GM18861 (cell line): ENCODE data around the gene CYP4F11.
"Not testable (repeated sequence)": the region's sequence is repeated elsewhere in the genome, so short reads cannot be mapped to it uniquely, and the experiment has no call there.

Experiments used
- ATAC-seq: cut with Tn5 transposase; IDR thresholded peaks from one replicate; pipeline ENCODE4 v1.9.1; 2021; ENCODE audit not compliant: unreplicated experiment

CYP4F11 gene

DNA sequence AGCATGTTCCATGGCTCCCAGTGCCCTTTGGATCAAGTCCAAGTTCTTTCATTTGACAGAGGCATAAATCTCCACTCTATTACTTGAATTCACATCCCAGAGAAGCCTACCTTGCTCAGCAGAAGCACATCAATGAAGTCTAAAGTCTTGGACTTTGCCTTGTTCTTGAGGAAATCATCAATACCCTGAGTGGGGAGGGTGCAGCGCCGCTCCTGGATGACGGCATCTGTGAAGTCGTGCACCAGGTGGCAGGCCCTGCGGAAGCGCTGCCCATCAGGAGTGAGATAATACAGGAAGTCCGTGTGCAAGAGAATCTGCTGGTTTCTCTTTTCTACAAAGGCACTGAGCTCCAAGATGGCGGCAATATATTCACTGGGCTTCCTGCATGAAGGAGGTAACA lies 10.6 kb downstream of the CYP4F11 start:
- ATAC-seq, result no peak

GRCh38 chr19:15922021-15922420 lies 12.3 kb downstream of the CYP4F11 start:
- no peak for ATAC-seq

- ATAC-seq, result no peak
Measured at GRCh38 chr19:15919243-15919642, 15.1 kb downstream of the CYP4F11 start.

GRCh38 chr19:15915109-15915508 lies 19.2 kb downstream of the CYP4F11 start:
- no peak for ATAC-seq

DNA sequence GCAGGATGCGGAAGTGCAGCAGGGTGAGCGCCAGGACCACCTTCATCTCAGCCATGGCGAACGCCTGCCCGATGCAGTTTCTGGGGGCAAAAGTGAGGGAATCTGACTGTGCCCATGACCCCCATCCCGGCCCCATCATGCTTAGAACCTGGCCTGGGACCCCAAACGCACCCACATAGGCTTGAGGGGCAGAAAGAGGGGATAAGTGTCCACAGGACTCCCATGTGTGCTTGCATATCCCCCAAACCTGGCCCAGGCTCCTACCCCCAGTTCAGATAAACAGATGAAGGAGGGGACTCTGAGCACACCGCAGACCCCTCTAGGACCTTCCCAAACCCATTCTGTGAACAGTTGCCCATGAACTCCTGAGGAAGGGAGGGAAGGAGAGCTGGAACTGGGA lies 20.5 kb downstream of the CYP4F11 start:
- ATAC-seq, result no peak

DNA sequence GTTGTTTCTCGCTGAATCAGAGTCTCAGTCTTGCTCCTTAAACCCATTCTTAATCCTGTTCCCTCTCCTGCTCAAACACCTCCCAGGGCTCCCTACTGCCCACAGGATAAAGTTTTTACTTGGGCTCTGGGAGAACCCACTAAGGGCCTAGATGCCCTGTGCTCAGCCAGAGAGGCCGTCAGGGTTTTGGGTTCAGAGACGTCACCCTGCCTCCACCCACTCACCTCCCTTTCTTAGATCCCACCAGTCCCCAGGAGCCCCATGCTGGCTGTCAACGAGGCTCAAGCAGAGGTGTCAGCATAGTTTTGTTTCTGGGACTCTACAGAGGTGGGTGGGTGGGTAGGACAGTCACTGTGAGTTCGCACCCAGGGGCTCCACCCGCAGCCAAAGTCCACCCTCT lies 20.9 kb downstream of the CYP4F11 start:
- no peak for ATAC-seq

GRCh38 chr19:15911599-15912235 lies 22.6 kb downstream of the CYP4F11 start:
- ATAC-seq, result no peak

DNA sequence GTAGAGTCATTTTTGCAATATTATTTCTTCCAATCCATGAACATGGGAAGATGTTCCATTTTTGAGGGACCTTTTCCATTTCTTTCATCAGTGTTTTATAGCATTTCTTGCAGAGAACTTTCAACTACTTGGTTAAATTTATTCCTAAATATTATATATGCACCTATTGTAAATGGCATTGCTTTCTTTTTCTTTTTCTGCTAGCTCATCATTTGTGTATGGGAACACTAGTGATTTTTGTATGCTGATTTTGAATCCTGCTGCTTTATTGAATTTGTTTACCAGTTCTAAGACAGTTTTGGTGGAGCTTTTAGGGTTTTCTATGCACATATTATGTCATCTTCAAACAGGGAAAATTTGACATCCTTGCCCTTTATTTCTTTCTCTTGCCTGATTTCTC lies 29.3 kb downstream of the CYP4F11 start:
- no peak for ATAC-seq

GRCh38 chr19:15902898-15903297 lies 31.4 kb downstream of the CYP4F11 start:
- ATAC-seq, result not testable (repeated sequence)

- no peak for ATAC-seq
Measured at GRCh38 chr19:15902254-15902653, 32.1 kb downstream of the CYP4F11 start.

GRCh38 chr19:15900504-15900903 lies 33.8 kb downstream of the CYP4F11 start:
- no peak for ATAC-seq

DNA sequence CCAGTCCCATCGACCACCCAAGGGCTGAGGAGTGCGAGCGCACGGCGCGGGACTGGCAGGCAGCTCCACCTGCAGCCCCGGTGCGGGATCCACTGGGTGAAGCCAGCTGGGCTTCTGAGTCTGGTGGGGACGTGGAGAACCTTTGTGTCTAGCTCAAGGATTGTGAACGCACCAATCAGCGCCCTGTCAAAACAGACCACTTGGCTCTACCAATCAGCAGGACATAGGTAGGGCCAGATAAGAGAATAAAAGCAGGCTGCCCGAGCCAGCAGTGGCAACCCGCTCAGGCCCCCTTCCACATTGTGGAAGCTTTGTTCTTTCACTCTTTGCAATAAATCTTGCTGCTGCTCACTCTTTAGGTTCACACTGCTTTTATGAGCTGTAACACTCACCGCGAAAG lies 34.3 kb downstream of the CYP4F11 start:
- ATAC-seq, result not testable (repeated sequence)

DNA sequence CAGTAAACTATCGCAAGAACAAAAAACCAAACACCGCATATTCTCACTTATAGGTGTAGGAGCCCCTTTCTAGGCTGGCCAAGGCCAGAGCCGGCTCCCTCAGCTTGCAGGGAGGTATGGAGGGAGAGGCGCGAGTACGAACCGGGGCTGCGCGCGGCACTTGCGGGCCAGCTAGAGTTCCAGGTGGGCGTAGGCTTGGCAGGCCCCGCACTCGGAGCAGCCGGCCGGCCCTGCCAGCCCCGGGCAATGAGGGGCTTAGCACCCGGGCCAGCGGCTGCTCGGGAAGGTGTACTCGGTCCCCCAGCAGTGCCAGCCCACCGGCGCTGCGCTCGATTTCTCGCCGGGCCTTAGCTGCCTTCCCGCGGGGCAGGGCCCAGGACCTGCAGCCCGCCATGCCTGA lies 34.8 kb downstream of the CYP4F11 start:
- not testable (repeated sequence) for ATAC-seq

GRCh38 chr19:15897738-15898276 lies 36.5 kb downstream of the CYP4F11 start, which contains the start of gene CYP4F2:
Gene CYP4F2 (minus strand): TSS chr19:15898074. CDS start chr19:15897611, 463 bp downstream.
- ATAC-seq, result no peak

DNA sequence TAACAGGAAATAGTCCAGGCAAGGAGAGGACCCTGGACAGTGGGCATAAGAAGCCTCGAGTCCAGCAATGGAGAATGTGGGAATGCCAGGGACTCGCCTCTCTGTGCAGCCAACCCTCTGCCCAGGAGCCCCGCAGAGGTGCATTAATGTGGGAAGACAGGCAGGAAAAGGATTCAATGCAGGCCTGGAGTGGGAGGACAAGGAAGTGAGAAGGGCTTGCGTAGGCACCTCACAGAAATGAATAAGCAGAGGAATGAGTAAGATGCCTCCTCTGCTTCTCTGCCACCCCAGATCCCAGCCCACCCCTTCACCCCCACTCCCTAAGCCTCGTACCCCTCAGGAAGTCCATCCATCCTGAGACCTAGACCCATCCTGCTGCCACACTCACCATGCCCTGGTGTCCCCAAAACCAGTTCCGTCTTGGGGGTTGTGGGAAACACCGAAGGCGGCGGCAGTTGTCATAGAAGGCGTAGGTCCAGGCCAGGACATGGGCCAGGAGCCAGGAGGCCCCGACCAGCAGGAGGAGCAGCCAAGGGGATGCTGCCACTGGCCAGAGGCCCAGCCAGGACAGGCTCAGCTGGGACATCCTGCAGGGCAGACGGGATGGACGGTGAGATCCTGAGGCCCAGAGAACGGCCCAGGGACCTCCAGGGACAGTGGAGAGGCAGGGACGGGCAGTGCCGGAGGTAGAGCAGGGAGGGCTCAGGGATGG lies 37.1 kb downstream of the CYP4F11 start:
- no peak for ATAC-seq

GRCh38 chr19:15895876-15896430 lies 38.4 kb downstream of the CYP4F11 start:
- ATAC-seq, result no peak

DNA sequence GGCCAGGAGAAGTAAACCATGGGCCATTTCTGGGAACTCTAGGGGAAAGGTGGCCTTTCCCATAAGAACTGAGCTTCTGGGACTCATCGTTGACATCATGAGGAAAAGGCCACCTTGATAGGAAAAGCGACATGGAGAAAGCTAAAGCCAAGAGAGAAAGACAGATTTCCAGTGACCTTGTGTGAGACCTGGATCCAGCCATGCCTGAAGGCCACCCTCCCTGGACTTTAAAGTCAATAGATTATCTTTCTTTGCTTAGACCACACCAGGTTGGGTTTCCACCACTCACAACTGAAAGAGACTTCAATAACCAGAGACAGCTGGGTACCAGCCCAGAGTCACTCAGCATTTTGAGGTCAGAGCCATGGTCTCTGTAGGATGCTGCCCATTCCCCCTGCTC lies 40.0 kb downstream of the CYP4F11 start:
- no peak for ATAC-seq

- ATAC-seq, result no peak
Measured at GRCh38 chr19:15893477-15893876, 40.9 kb downstream of the CYP4F11 start.

- no peak for ATAC-seq
Measured at GRCh38 chr19:15892012-15892411, 42.3 kb downstream of the CYP4F11 start.

DNA sequence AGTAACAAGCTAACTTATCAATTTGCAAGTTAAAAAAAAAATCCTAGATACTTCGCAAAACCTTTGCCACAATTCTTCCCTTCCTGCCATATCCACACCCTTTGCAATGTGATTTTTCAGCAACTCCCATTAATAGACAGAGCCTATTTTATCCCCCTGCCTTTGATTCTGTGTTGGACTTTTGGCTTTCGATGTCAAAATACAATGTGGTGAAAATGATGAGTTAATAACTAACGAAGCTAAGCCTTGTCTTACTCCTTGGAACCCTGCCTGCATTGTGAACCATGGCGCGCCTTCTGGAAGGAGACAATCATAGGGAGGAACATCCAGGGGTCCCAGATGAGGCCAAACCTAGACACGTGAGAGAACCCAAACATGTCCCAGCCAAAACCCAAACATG lies 42.9 kb downstream of the CYP4F11 start:
- ATAC-seq, result no peak

DNA sequence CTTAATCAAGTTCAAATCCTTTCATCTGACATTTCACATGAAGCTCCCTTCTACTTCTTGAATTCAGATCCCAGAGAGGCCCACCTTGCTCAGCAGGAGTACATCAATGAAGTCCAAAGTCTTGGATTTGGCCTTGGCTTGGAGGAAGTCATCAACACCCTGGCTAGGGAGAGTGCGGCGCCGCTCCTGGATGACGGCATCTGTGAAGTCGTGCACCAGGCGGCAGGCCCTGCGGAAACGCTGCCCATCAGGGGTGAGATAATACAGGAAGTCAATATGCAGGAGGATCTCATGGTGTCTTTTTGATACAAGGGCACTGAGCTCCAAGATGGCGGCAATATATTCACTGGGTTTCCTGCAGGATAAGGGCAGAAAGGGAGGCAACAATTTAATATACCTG lies 45.0 kb downstream of the CYP4F11 start:
- ATAC-seq, result not testable (repeated sequence)

DNA sequence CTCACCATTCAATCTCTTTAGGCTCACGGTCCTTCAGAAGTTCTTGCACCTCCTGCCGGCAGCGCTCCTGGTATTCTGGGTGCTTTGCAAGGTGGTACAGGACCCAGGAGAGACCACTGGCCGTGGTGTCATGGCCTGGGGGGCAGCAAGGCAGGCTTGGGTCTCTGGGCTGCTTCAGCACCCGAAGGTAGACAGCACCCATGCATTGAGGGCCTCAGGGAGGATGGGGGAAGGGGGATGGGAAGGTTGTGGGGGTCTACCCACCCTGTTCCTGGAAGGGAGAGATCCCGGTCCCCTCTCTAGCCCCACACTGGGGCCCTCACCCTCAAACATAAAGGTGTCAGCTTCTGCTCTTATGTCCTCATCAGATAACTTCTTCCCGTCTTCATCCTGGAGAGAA lies 48.4 kb downstream of the CYP4F11 start:
- ATAC-seq, result no peak
